ENCODE data around the gene VRK3.

DNA sequence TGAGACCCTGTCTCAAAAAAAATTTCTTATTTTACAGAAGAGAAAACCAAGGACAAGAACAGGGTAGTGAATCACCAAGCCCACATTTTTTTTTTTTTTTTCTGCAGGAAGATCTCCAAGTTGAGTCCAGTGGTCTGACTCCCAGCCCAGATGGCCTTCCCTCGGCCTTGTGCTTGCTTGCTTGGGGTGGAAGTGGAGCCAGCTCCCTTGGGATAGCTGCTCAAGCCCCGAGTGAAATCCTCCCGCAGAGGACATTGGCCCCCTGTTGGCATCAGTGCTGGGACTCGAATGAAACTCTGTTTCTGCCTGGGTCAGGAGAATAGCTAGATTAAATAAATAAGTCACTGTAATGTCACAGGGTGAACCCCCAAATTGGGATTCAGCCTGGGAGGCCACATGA lies 86.5 kb downstream of the VRK3 start:
- TF ChIP-seq, protein P1, sequence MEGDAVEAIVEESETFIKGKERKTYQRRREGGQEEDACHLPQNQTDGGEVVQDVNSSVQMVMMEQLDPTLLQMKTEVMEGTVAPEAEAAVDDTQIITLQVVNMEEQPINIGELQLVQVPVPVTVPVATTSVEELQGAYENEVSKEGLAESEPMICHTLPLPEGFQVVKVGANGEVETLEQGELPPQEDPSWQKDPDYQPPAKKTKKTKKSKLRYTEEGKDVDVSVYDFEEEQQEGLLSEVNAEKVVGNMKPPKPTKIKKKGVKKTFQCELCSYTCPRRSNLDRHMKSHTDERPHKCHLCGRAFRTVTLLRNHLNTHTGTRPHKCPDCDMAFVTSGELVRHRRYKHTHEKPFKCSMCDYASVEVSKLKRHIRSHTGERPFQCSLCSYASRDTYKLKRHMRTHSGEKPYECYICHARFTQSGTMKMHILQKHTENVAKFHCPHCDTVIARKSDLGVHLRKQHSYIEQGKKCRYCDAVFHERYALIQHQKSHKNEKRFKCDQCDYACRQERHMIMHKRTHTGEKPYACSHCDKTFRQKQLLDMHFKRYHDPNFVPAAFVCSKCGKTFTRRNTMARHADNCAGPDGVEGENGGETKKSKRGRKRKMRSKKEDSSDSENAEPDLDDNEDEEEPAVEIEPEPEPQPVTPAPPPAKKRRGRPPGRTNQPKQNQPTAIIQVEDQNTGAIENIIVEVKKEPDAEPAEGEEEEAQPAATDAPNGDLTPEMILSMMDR (conservative IDR thresholded peaks at IDR 0.05; ENCODE audit: low read depth, low read length) = no peak
- no peak for TF ChIP-seq EZH2 (IDR thresholded peaks at IDR 0.05; ENCODE audit: borderline replicate concordance, low read depth, low read length, poor library complexity, severe bottlenecking)

All from A673 (cell line).